ENCODE measurements around the gene PRIM1. TPM values are rescaled to one million over a fixed set of nuclear protein-coding genes. Genes with fewer than 3 reads are reported as not detected.

Gene PRIM1
- total and polyA plus RNA-seq, 7 experiments from 2014 or later: 11.5 to 55.1 (median 27.5) TPM

DNA sequence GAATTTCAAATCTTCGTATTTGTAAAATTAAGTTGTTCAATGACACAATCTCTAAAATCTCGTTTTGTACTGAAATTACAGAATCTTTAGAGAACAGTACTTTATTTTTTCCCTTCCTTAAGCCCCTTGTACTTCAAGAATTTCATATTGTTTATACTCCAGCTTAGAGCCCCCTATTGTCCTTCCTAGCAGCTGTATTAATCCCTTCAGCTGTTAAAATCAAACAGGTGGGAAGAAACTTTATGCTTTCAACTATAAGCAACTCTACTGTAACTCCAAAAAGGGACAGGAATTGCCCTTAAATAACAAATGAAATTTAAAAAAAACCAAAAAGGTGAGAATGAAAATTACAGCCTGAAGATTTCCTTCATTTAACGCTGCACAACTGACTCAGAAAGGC, 28.8 kb downstream of the PRIM1 start:
- POLR2A ChIA-PET: interaction anchor here (0.6 to 2.7 kb wide), 7 partner anchors 17 to 389 kb away, joined by 3 to 22 read pairs (median 10); partner anchors contain the start of genes BAZ2A, PTGES3 and STAT6
- intact Hi-C loops (cut with micrococcal nuclease): loop anchor here in 1 of 2 donors (10.0 kb wide), 1 partner anchor 801 kb away; the partner anchor contains the start of genes DDIT3 and MBD6
- peaks cover 3 to 40% (median 16%) of the 10 kb centered on the region in 3 experiments for H3K36me3 ChIP-seq (ENCODE audit: control insufficient read depth in 2 of 3, insufficient read depth in 3 of 3, low read length in 3 of 3)
- ATAC-seq (no peak), DNase-seq (no peak)
- H3K4me3 ChIP-seq (ENCODE audit: low read length): peak overlapping the region; percentile 100
- Mint-ChIP-seq H3K4me3 (peak overlapping the region; percentile 94 to 100 (median 97)), H3K27me3 (no peaks in the 10 kb centered on the region), H3K36me3 (peaks cover 0 to 55% (median 22%) of the 10 kb centered on the region in 5 donors), H3K4me1 (peaks cover 55 to 70% (median 65%) of the 10 kb centered on the region in 7 donors), H3K27ac (peak overlapping the region in 8 of 9 donors; percentile 70 to 100 (median 96)), H3K9me3 (no peaks in the 10 kb centered on the region)
- peaks cover 54 to 56% of the 10 kb centered on the region in 2 donors for H3K4me1 ChIP-seq (ENCODE audit: control insufficient read depth in 2 of 2, insufficient read depth in 2 of 2, low read length in 2 of 2)
- H3K27me3 ChIP-seq (ENCODE audit: control insufficient read depth in 2 of 2, insufficient read depth in 2 of 2, low read length in 2 of 2): no peaks in the 10 kb centered on the region
- peak overlapping the region; percentile 87 for H3K27ac ChIP-seq (ENCODE audit: low read depth, low read length)
- CTCF ChIA-PET: interaction anchor here (0.5 to 1.7 kb wide), 3 partner anchors 34 to 59 kb away, joined by 3 to 9 read pairs (median 6); partner anchors contain the start of gene PTGES3
- H3K9me3 ChIP-seq (ENCODE audit: control insufficient read depth in 2 of 3, low read length in 3 of 3): no peaks in the 10 kb centered on the region

DNA sequence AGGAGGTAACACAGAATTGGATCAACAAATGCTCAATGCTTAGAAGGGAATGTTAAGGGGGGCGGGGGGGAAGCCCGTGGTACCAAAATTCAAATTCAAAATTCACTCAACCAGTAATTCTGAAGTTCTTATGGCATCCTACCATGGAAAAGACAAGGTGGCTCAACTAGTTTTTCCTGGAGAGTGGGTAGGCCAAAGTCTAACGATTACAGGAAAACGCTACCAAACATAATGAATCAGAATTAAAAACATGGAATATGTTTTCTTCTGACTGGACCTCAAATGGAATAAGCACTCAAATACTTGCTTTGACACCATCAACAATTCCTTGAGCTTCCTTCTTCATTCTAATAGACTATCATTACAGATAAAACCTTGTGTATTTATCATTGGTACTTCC, 29.3 kb downstream of the PRIM1 start:
- Histone ChIP-seq H3K27me3 (ENCODE audit: control insufficient read depth in 2 of 2, insufficient read depth in 2 of 2, low read length in 2 of 2) (no peaks in the 10 kb centered on the region), H3K36me3 (ENCODE audit: control insufficient read depth in 2 of 3, insufficient read depth in 3 of 3, low read length in 3 of 3) (peaks cover 3 to 40% (median 16%) of the 10 kb centered on the region in 3 experiments), H3K4me1 (ENCODE audit: control insufficient read depth in 2 of 2, insufficient read depth in 2 of 2, low read length in 2 of 2) (peaks cover 54 to 56% of the 10 kb centered on the region in 2 donors), H3K4me3 (ENCODE audit: low read length) (no peak overlapping the region), H3K27ac (ENCODE audit: low read depth, low read length) (peak overlapping the region; percentile 87), H3K9me3 (ENCODE audit: control insufficient read depth in 2 of 3, low read length in 3 of 3) (no peaks in the 10 kb centered on the region)
- no peaks in the 10 kb centered on the region for H3K27me3 Mint-ChIP-seq
- H3K36me3 Mint-ChIP-seq: peaks cover 0 to 55% (median 22%) of the 10 kb centered on the region in 5 donors
- peak overlapping the region; percentile 3 to 99 (median 96) for H3K4me3 Mint-ChIP-seq
- no peaks in the 10 kb centered on the region for H3K9me3 Mint-ChIP-seq
- ATAC-seq: no peak
- peaks cover 55 to 70% (median 65%) of the 10 kb centered on the region in 7 donors for H3K4me1 Mint-ChIP-seq
- peak overlapping the region; percentile 11 to 98 (median 86) for H3K27ac Mint-ChIP-seq
- intact Hi-C loops (cut with micrococcal nuclease): loop anchor here in 1 of 2 donors (10.0 kb wide), 1 partner anchor 802 kb away; the partner anchor contains the start of genes DDIT3 and MBD6
- POLR2A ChIA-PET: interaction anchor here (0.6 to 2.7 kb wide), 6 partner anchors 17 to 389 kb away, joined by 3 to 22 read pairs (median 10); partner anchors contain the start of genes BAZ2A, PTGES3 and STAT6
- CTCF ChIA-PET: interaction anchor here (0.5 to 1.7 kb wide), 2 partner anchors 34 to 58 kb away, joined by 6 to 9 read pairs; partner anchors contain the start of gene PTGES3
- no peak for DNase-seq

DNA sequence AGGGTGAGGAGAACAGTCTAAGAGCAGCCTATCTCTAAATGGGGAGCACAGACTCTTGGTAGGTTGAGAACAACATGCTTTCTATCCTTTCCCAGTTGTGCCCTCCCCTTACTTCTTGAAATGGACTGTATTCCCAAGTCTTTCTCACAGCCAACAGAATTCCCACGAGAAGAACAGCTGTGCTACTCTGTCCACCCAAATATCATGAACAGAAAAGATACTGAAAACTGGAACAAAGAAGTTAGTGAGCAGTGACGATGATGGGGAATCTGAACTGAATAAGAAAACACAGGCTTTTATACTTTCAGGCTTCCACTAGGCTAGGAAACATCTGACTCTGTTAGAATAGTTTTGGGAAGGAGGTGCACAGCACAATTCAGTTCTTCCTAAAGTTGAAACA, 30.4 kb downstream of the PRIM1 start:
- ATAC-seq (no peak), DNase-seq (no peak)
- Histone ChIP-seq H3K4me3 (ENCODE audit: low read length) (no peak overlapping the region), H3K9me3 (ENCODE audit: control insufficient read depth in 2 of 3, low read length in 3 of 3) (no peaks in the 10 kb centered on the region), H3K27ac (ENCODE audit: low read depth, low read length) (peak overlapping the region; percentile 87), H3K36me3 (ENCODE audit: control insufficient read depth in 2 of 3, insufficient read depth in 3 of 3, low read length in 3 of 3) (peaks cover 3 to 49% (median 16%) of the 10 kb centered on the region in 3 experiments), H3K27me3 (ENCODE audit: control insufficient read depth in 2 of 2, insufficient read depth in 2 of 2, low read length in 2 of 2) (no peaks in the 10 kb centered on the region), H3K4me1 (ENCODE audit: control insufficient read depth in 2 of 2, insufficient read depth in 2 of 2, low read length in 2 of 2) (peaks cover 54 to 56% of the 10 kb centered on the region in 2 donors)
- H3K4me3 Mint-ChIP-seq: peak overlapping the region; percentile 17 to 99 (median 96)
- no peaks in the 10 kb centered on the region for H3K9me3 Mint-ChIP-seq
- POLR2A ChIA-PET: interaction anchor here (1.0 to 2.7 kb wide), 4 partner anchors 33 to 91 kb away, joined by 3 to 15 read pairs (median 6); partner anchors contain the start of genes ATP5F1B, BAZ2A and PTGES3
- CTCF ChIA-PET: interaction anchor here (0.6 kb wide), 1 partner anchor 18 kb away, joined by 4 read pairs; no protein-coding TSS in a partner anchor
- intact Hi-C loops (cut with micrococcal nuclease): loop anchor here in 1 of 2 donors (10.0 kb wide), 1 partner anchor 803 kb away; the partner anchor contains the start of genes DDIT3 and MBD6
- no peaks in the 10 kb centered on the region for H3K27me3 Mint-ChIP-seq
- H3K36me3 Mint-ChIP-seq: peaks cover 0 to 55% (median 22%) of the 10 kb centered on the region in 5 donors
- peaks cover 60 to 75% (median 69%) of the 10 kb centered on the region in 7 donors for H3K4me1 Mint-ChIP-seq
- peak overlapping the region in 7 of 9 donors; percentile 68 to 94 (median 82) for H3K27ac Mint-ChIP-seq

DNA sequence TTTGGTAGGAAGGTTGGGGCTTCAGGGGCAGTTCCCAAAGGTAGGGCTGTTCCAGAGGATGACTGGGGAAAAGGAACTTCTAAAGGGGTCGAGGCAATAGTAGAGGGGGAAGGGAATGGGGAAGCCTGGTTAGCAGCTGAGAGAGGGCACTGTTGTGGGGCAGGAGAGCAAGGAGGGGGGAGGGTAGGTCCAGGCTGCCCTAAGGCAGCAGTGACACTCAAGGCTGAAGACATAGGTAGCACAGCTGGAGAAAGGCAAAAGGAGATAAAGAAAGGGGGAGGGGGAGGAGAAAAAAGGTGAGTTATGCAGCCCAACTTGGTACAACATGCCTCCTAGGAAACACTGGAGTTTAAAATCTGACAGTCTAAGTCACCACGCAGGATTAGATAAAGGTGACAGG, 30.9 kb downstream of the PRIM1 start:
- no peaks in the 10 kb centered on the region for H3K9me3 ChIP-seq (ENCODE audit: control insufficient read depth in 2 of 3, low read length in 3 of 3)
- ChIA-PET CTCF (no interaction called here), POLR2A (interaction anchor here (0.6 to 1.4 kb wide), 3 partner anchors 23 to 76 kb away, joined by 3 read pairs; partner anchors contain the start of gene ATP5F1B)
- no peak for ATAC-seq
- Mint-ChIP-seq H3K27me3 (no peaks in the 10 kb centered on the region), H3K27ac (peak overlapping the region; percentile 43 to 94 (median 82)), H3K36me3 (peaks cover 0 to 57% (median 24%) of the 10 kb centered on the region in 5 donors), H3K9me3 (no peaks in the 10 kb centered on the region), H3K4me3 (peak overlapping the region in 8 of 10 donors; percentile 59 to 99 (median 96)), H3K4me1 (peaks cover 65 to 80% (median 74%) of the 10 kb centered on the region in 7 donors)
- peaks cover 7 to 54% (median 16%) of the 10 kb centered on the region in 3 experiments for H3K36me3 ChIP-seq (ENCODE audit: control insufficient read depth in 2 of 3, insufficient read depth in 3 of 3, low read length in 3 of 3)
- DNase-seq: no peak
- peaks cover 54 to 56% of the 10 kb centered on the region in 2 donors for H3K4me1 ChIP-seq (ENCODE audit: control insufficient read depth in 2 of 2, insufficient read depth in 2 of 2, low read length in 2 of 2)
- H3K27me3 ChIP-seq (ENCODE audit: control insufficient read depth in 2 of 2, insufficient read depth in 2 of 2, low read length in 2 of 2): no peaks in the 10 kb centered on the region
- intact Hi-C loops (cut with micrococcal nuclease): loop anchor here in 1 of 2 donors (10.0 kb wide), 1 partner anchor 804 kb away; the partner anchor contains the start of genes DDIT3 and MBD6
- H3K4me3 ChIP-seq (ENCODE audit: low read length): no peak overlapping the region
- peak overlapping the region; percentile 87 for H3K27ac ChIP-seq (ENCODE audit: low read depth, low read length)

DNA sequence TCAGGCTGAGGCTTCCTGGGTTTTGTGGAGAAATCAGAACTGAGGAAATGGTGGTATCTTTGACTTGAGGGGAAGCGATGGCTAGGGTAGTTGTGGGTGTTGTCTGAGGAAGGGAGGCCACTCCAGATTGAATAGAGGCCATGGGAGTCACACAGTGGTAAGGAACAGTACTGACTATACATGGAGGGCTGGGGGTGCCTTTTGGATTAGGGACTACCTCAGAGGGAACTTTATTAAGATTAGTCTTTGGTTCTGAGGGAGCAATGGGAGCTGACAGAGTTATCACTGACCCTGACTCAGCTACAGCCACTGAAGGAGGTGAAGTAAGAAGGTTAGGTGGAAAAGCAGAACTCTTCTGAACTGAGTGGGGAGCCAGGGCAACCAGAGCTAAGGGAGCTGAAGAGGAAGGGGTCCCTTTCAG, 31.4 kb downstream of the PRIM1 start:
- Mint-ChIP-seq H3K4me1 (peaks cover 68 to 80% (median 75%) of the 10 kb centered on the region in 7 donors), H3K9me3 (no peaks in the 10 kb centered on the region), H3K36me3 (peaks cover 0 to 59% (median 24%) of the 10 kb centered on the region in 5 donors), H3K27ac (peak overlapping the region; percentile 43 to 94 (median 82)), H3K27me3 (no peaks in the 10 kb centered on the region), H3K4me3 (peak overlapping the region; percentile 12 to 99 (median 81))
- H3K36me3 ChIP-seq (ENCODE audit: control insufficient read depth in 2 of 3, insufficient read depth in 3 of 3, low read length in 3 of 3): peaks cover 11 to 58% (median 16%) of the 10 kb centered on the region in 3 experiments
- DNase-seq: no peak
- ChIA-PET CTCF (no interaction called here), POLR2A (interaction anchor here (0.6 to 1.4 kb wide), 3 partner anchors 23 to 75 kb away, joined by 3 read pairs; partner anchors contain the start of gene ATP5F1B)
- H3K4me1 ChIP-seq (ENCODE audit: control insufficient read depth in 2 of 2, insufficient read depth in 2 of 2, low read length in 2 of 2): peaks cover 50 to 51% of the 10 kb centered on the region in 2 donors
- peak overlapping the region; percentile 87 for H3K27ac ChIP-seq (ENCODE audit: low read depth, low read length)
- no peaks in the 10 kb centered on the region for H3K27me3 ChIP-seq (ENCODE audit: control insufficient read depth in 2 of 2, insufficient read depth in 2 of 2, low read length in 2 of 2)
- intact Hi-C loops (cut with micrococcal nuclease): loop anchor here in 1 of 2 donors (10.0 kb wide), 1 partner anchor 804 kb away; the partner anchor contains the start of genes DDIT3 and MBD6
- no peak overlapping the region for H3K4me3 ChIP-seq (ENCODE audit: low read length)
- H3K9me3 ChIP-seq (ENCODE audit: control insufficient read depth in 2 of 3, low read length in 3 of 3): no peaks in the 10 kb centered on the region
- ATAC-seq: no peak

DNA sequence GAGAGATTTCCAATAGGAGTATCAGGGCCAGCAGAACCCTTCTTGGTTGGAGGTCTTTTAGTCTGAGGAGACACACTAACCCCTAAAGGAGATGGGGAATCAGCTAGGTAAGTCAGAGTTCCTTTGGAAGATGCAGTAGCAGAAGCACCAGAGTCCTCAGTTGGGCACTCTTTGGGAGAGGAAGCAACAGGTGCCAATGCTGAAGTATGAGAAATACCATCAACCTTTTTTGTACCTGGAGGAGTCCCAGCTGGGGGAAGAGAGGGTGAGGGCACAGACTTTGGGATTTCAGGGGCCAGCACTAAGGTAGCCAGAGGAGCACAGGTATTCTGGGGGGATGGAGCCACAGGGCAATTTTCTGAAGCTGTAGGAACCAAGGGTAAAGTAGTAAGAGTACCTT, 33.1 kb downstream of the PRIM1 start:
- ChIA-PET CTCF (interaction anchor here (0.6 kb wide), 1 partner anchor 25 kb away, joined by 5 read pairs; no protein-coding TSS in a partner anchor), POLR2A (interaction anchor here (0.6 to 1.7 kb wide), 4 partner anchors 31 to 798 kb away, joined by 3 to 4 read pairs (median 4); partner anchors contain the start of gene PTGES3)
- H3K27me3 Mint-ChIP-seq: no peaks in the 10 kb centered on the region
- H3K9me3 ChIP-seq (ENCODE audit: control insufficient read depth in 2 of 3, low read length in 3 of 3): no peaks in the 10 kb centered on the region
- intact Hi-C loops (cut with micrococcal nuclease): no loop called here
- no peak for DNase-seq
- H3K27me3 ChIP-seq (ENCODE audit: control insufficient read depth in 2 of 2, insufficient read depth in 2 of 2, low read length in 2 of 2): no peaks in the 10 kb centered on the region
- H3K4me3 ChIP-seq (ENCODE audit: low read length): no peak overlapping the region
- peaks cover 49 to 51% of the 10 kb centered on the region in 2 donors for H3K4me1 ChIP-seq (ENCODE audit: control insufficient read depth in 2 of 2, insufficient read depth in 2 of 2, low read length in 2 of 2)
- peaks cover 24 to 69% (median 29%) of the 10 kb centered on the region in 3 experiments for H3K36me3 ChIP-seq (ENCODE audit: control insufficient read depth in 2 of 3, insufficient read depth in 3 of 3, low read length in 3 of 3)
- H3K27ac ChIP-seq (ENCODE audit: low read depth, low read length): peak overlapping the region; percentile 87
- peak overlapping the region in 8 of 10 donors; percentile 27 to 97 (median 46) for H3K4me3 Mint-ChIP-seq
- peaks cover 69 to 79% (median 73%) of the 10 kb centered on the region in 7 donors for H3K4me1 Mint-ChIP-seq
- H3K9me3 Mint-ChIP-seq: no peaks in the 10 kb centered on the region
- peaks cover 4 to 49% (median 29%) of the 10 kb centered on the region in 5 donors for H3K36me3 Mint-ChIP-seq
- ATAC-seq: no peak
- peak overlapping the region in 8 of 9 donors; percentile 61 to 94 (median 80) for H3K27ac Mint-ChIP-seq
